Spleen (tissue), 7 donors: ENCODE measurements around the gene EDN1.

Source experiments
- CTCF ChIP-seq, 11 experiments: fragments of 200-600 bp in 7 of 11; fragments of 450-650 bp in 4 of 11; sonication (generic) in 4 of 11; IDR thresholded peaks in 8 of 11; conservative IDR thresholded peaks in 3 of 11; 1 replicate in 7 of 11; 2 replicates in 4 of 11; pipeline versions ENCODE4 v1.4.0 to v1.8.0; 2016 to 2021; ENCODE audit warnings: antibody characterized with exemption in 11 of 11, inconsistent platforms in 4 of 11, mild to moderate bottlenecking in 1 of 11
- POLR2A ChIP-seq, 3 donors: fragments of 450-650 bp; IDR thresholded peaks; one replicate each; pipeline ENCODE4 v1.5.1; 2017; ENCODE audit warnings: antibody characterized with exemption in 3 of 3, mild to moderate bottlenecking in 1 of 3
- donor health status: DM: no; HTN: no; CAD: no; lungs with moderate emphysema.
- donor health status: DM: no; HTN: no; CAD: no.
- donor health status: DM: no; HTN: no; CAD: no.

GRCh38 chr6:12280458-12280857 lies 9.7 kb upstream of the EDN1 start:
- no peak for TF ChIP-seq CTCF (IDR thresholded peaks at IDR 0.05 in 8 of 11, conservative IDR thresholded peaks at IDR 0.05 in 3 of 11)
- TF ChIP-seq POLR2A (IDR thresholded peaks at IDR 0.05) = no peak
